CD4-positive, CD25-positive, alpha-beta regulatory T cell (primary cell): Measurements from ENCODE around the gene MUSTN1. TPM values are rescaled to one million over a fixed set of nuclear protein-coding genes. Genes with fewer than 3 reads are reported as not detected.

Experiments
- ATAC-seq, 2 donors: fragments of 150-1000 bp; cut with Tn5 transposase; one replicate each; pipeline ENCODE4 v1.10.0; 2021; ENCODE audit warnings: low read depth in 2 of 2, moderate number of reproducible peaks in 2 of 2, moderate library complexity in 1 of 2
- DNase-seq, 3 donors: peaks; one replicate each; pipeline versions ENCODE4 v3.0.0 to v3.0.0-alpha.2; 2012 to 2022; ENCODE audit warnings: mixed read lengths in 1 of 3
- H3K27ac ChIP-seq: one replicate; pipeline ENCODE4 v1.7.0; 2013; ENCODE audit warnings: mild to moderate bottlenecking, low read length; ENCODE audit not compliant: insufficient read depth, poor library complexity, severe bottlenecking
- H3K27me3 ChIP-seq: one replicate; pipeline ENCODE4 v1.7.0; 2013; ENCODE audit warnings: low read length; ENCODE audit not compliant: control insufficient read depth, insufficient read depth
- H3K36me3 ChIP-seq: one replicate; pipeline ENCODE4 v1.7.0; 2013; ENCODE audit warnings: mild to moderate bottlenecking, low read length, moderate library complexity; ENCODE audit not compliant: control insufficient read depth, insufficient read depth
- H3K4me1 ChIP-seq: 2 replicates; pipeline ENCODE4 v1.7.0; 2013; ENCODE audit warnings: mild to moderate bottlenecking, low read length; ENCODE audit not compliant: insufficient read depth, control insufficient read depth, poor library complexity, severe bottlenecking
- H3K4me3 ChIP-seq: one replicate; pipeline ENCODE4 v1.7.0; 2013; ENCODE audit warnings: low read depth, mild to moderate bottlenecking, low read length, moderate library complexity
- H3K9me3 ChIP-seq, 2 experiments: 1 replicate in 1 of 2; 2 replicates in 1 of 2; pipeline ENCODE4 v1.7.0; 2013; ENCODE audit warnings: low read length in 2 of 2, mild to moderate bottlenecking in 1 of 2, moderate library complexity in 1 of 2; ENCODE audit not compliant: control insufficient read depth in 2 of 2
- H3K27ac Mint-ChIP-seq, 3 donors: one replicate each; pipeline ENCODE4 v1.8.0; 2020 to 2022; ENCODE audit warnings: mild to moderate bottlenecking in 3 of 3, mixed read lengths in 3 of 3, moderate library complexity in 2 of 3
- H3K27me3 Mint-ChIP-seq: one replicate; pipeline ENCODE4 v1.8.0; 2022; ENCODE audit warnings: mild to moderate bottlenecking, mixed read lengths
- H3K36me3 Mint-ChIP-seq: one replicate; pipeline ENCODE4 v1.8.0; 2020; ENCODE audit warnings: mixed read lengths
- H3K4me1 Mint-ChIP-seq, 4 donors: one replicate each; pipeline ENCODE4 v1.8.0; 2020 to 2022; ENCODE audit warnings: mixed read lengths in 4 of 4, mild to moderate bottlenecking in 1 of 4
- H3K4me3 Mint-ChIP-seq, 4 donors: one replicate each; pipeline ENCODE4 v1.8.0; 2020 to 2022; ENCODE audit warnings: mild to moderate bottlenecking in 4 of 4, mixed read lengths in 4 of 4, moderate library complexity in 3 of 4
- H3K9me3 Mint-ChIP-seq, 7 donors: one replicate each; pipeline ENCODE4 v1.8.0; 2020 to 2022; ENCODE audit warnings: mixed read lengths in 7 of 7, mild to moderate bottlenecking in 3 of 7, moderate library complexity in 2 of 7
- polyA plus RNA-seq, 4 donors: library from polyadenylated mRNA; unstranded; fragments of 300-500 nt; fragmentation: Illumina TruSeq; gene quantifications; one replicate each; pipeline ENCODE4 v1.2.3, GENCODE V29; 2021
- total RNA-seq: library from RNA; stranded (reverse); gene quantifications from one replicate; pipeline ENCODE4 v1.2.3, GENCODE V29; 2022

Gene MUSTN1
- total and polyA plus RNA-seq, 5 donors from 2014 or later, result 1.2 to 13.8 TPM; not detected in 3

- no peak overlapping the region for H3K4me3 Mint-ChIP-seq
- ATAC-seq, result no peak
- H3K27ac Mint-ChIP-seq, result no peak overlapping the region
Observed at GRCh38 chr3:52839268-52839575, 4.4 kb upstream of the MUSTN1 start.

GRCh38 chr3:52838561-52839267 is 3.9 kb upstream of the MUSTN1 start:
- Histone ChIP-seq H3K27me3 (no peaks in the 10 kb centered on the region), H3K27ac (no peak overlapping the region), H3K9me3 (no peaks in the 10 kb centered on the region), H3K36me3 (peaks cover 54% of the 10 kb centered on the region), H3K4me1 (peaks cover 17% of the 10 kb centered on the region), H3K4me3 (no peak overlapping the region)
- ATAC-seq (no peak), DNase-seq (peak in 1 of 3 donors; percentile 53)
- Mint-ChIP-seq H3K4me3 (no peak overlapping the region), H3K4me1 (peaks cover 0 to 23% (median 4%) of the 10 kb centered on the region in 4 donors), H3K27me3 (no peaks in the 10 kb centered on the region), H3K36me3 (peaks cover 28% of the 10 kb centered on the region), H3K9me3 (no peaks in the 10 kb centered on the region), H3K27ac (peak overlapping the region in 2 of 3 donors; percentile 52 to 79)

More at GRCh38 chr3:52839268-52839575, 4.4 kb upstream of the MUSTN1 start:
- no peaks in the 10 kb centered on the region for H3K27me3 ChIP-seq
- Mint-ChIP-seq H3K9me3 (no peaks in the 10 kb centered on the region), H3K36me3 (peaks cover 28% of the 10 kb centered on the region), H3K4me1 (peaks cover 0 to 23% (median 4%) of the 10 kb centered on the region in 4 donors), H3K27me3 (no peaks in the 10 kb centered on the region)
- H3K4me1 ChIP-seq, result peaks cover 17% of the 10 kb centered on the region
- H3K9me3 ChIP-seq, result no peaks in the 10 kb centered on the region
- H3K4me3 ChIP-seq, result no peak overlapping the region
- peaks cover 59% of the 10 kb centered on the region for H3K36me3 ChIP-seq
- no peak overlapping the region for H3K27ac ChIP-seq
- DNase-seq, result no peak

- H3K36me3 ChIP-seq, result peaks cover 41% of the 10 kb centered on the region
- no peaks in the 10 kb centered on the region for H3K9me3 ChIP-seq
- Mint-ChIP-seq H3K27ac (peak overlapping the region in 1 of 3 donors; percentile 20), H3K4me3 (no peak overlapping the region), H3K36me3 (peaks cover 30% of the 10 kb centered on the region), H3K4me1 (peaks cover 0 to 23% (median 4%) of the 10 kb centered on the region in 4 donors), H3K27me3 (no peaks in the 10 kb centered on the region), H3K9me3 (no peaks in the 10 kb centered on the region)
- DNase-seq, result no peak
- H3K4me3 ChIP-seq, result no peak overlapping the region
- H3K27ac ChIP-seq, result no peak overlapping the region
- H3K27me3 ChIP-seq, result no peaks in the 10 kb centered on the region
- ATAC-seq, result no peak
- peaks cover 17% of the 10 kb centered on the region for H3K4me1 ChIP-seq
Observed at GRCh38 chr3:52836986-52837385, 2.2 kb upstream of the MUSTN1 start.

- no peaks in the 10 kb centered on the region for H3K9me3 Mint-ChIP-seq
- peaks cover 17% of the 10 kb centered on the region for H3K4me1 ChIP-seq
Observed at GRCh38 chr3:52836471-52836845, 1.6 kb upstream of the MUSTN1 start.

GRCh38 chr3:52835766-52836470 is 1.1 kb upstream of the MUSTN1 start:
- peak overlapping the region in 1 of 3 donors; percentile 20 for H3K27ac Mint-ChIP-seq
- Histone ChIP-seq H3K27ac (no peak overlapping the region), H3K4me1 (peaks cover 17% of the 10 kb centered on the region), H3K27me3 (no peaks in the 10 kb centered on the region), H3K9me3 (no peaks in the 10 kb centered on the region), H3K36me3 (peaks cover 31% of the 10 kb centered on the region), H3K4me3 (no peak overlapping the region)
- no peaks in the 10 kb centered on the region for H3K27me3 Mint-ChIP-seq
- no peaks in the 10 kb centered on the region for H3K9me3 Mint-ChIP-seq
- peaks cover 0 to 23% (median 4%) of the 10 kb centered on the region in 4 donors for H3K4me1 Mint-ChIP-seq
- DNase-seq (no peak), ATAC-seq (no peak)
- H3K36me3 Mint-ChIP-seq, result peaks cover 21% of the 10 kb centered on the region
- H3K4me3 Mint-ChIP-seq, result no peak overlapping the region

More at GRCh38 chr3:52836471-52836845, 1.6 kb upstream of the MUSTN1 start:
- no peaks in the 10 kb centered on the region for H3K27me3 ChIP-seq
- Mint-ChIP-seq H3K36me3 (peaks cover 25% of the 10 kb centered on the region), H3K4me1 (peaks cover 0 to 23% (median 4%) of the 10 kb centered on the region in 4 donors), H3K27me3 (no peaks in the 10 kb centered on the region), H3K27ac (peak overlapping the region in 1 of 3 donors; percentile 20), H3K4me3 (no peak overlapping the region)
- peaks cover 37% of the 10 kb centered on the region for H3K36me3 ChIP-seq
- no peak overlapping the region for H3K4me3 ChIP-seq
- ATAC-seq, result no peak
- DNase-seq, result no peak
- no peaks in the 10 kb centered on the region for H3K9me3 ChIP-seq
- no peak overlapping the region for H3K27ac ChIP-seq

- no peak for ATAC-seq
- Mint-ChIP-seq H3K4me1 (peaks cover 0 to 10% (median under 1%) of the 10 kb centered on the region in 4 donors), H3K27ac (no peak overlapping the region), H3K4me3 (no peak overlapping the region), H3K27me3 (no peaks in the 10 kb centered on the region), H3K9me3 (no peaks in the 10 kb centered on the region), H3K36me3 (peaks cover 13% of the 10 kb centered on the region)
- DNase-seq, result no peak
- H3K9me3 ChIP-seq, result no peaks in the 10 kb centered on the region
- no peaks in the 10 kb centered on the region for H3K27me3 ChIP-seq
- H3K4me3 ChIP-seq, result no peak overlapping the region
- peaks cover 6% of the 10 kb centered on the region for H3K4me1 ChIP-seq
- no peak overlapping the region for H3K27ac ChIP-seq
- peaks cover 17% of the 10 kb centered on the region for H3K36me3 ChIP-seq
Observed at GRCh38 chr3:52833202-52833601, 1.6 kb downstream of the MUSTN1 start.

GRCh38 chr3:52831500-52832301 is 3.1 kb downstream of the MUSTN1 start:
- H3K4me3 Mint-ChIP-seq, result no peak overlapping the region
- no peaks in the 10 kb centered on the region for H3K9me3 ChIP-seq
- ATAC-seq (no peak), DNase-seq (no peak)
- no peaks in the 10 kb centered on the region for H3K27me3 ChIP-seq
- no peak overlapping the region for H3K27ac ChIP-seq
- H3K36me3 ChIP-seq, result peaks cover 11% of the 10 kb centered on the region
- H3K27ac Mint-ChIP-seq, result no peak overlapping the region
- no peak overlapping the region for H3K4me3 ChIP-seq
- H3K4me1 Mint-ChIP-seq, result no peaks in the 10 kb centered on the region
- H3K4me1 ChIP-seq, result no peaks in the 10 kb centered on the region
- no peaks in the 10 kb centered on the region for H3K27me3 Mint-ChIP-seq
- H3K9me3 Mint-ChIP-seq, result no peaks in the 10 kb centered on the region
- peaks cover 12% of the 10 kb centered on the region for H3K36me3 Mint-ChIP-seq
